GM19467 (cell line): ENCODE results near the gene AJAP1.

ENCODE experiments used
- ATAC-seq: cut with Tn5 transposase; IDR thresholded peaks from one replicate; pipeline ENCODE4 v1.9.1; 2021; ENCODE audit warnings: mild to moderate bottlenecking, moderate library complexity; ENCODE audit not compliant: unreplicated experiment

Gene AJAP1

GRCh38 chr1:4728319-4729089 is 74.1 kb downstream of the AJAP1 start:
- ATAC-seq: no peak

GRCh38 chr1:4729090-4729471 is 74.7 kb downstream of the AJAP1 start:
- ATAC-seq: no peak

GRCh38 chr1:4730078-4730477 is 75.7 kb downstream of the AJAP1 start:
- no peak for ATAC-seq

- ATAC-seq: no peak
These were observed 79.2 kb downstream of the AJAP1 start for GRCh38 chr1:4733446-4734177.

- ATAC-seq: no peak
These were observed 79.8 kb downstream of the AJAP1 start for GRCh38 chr1:4734219-4734618.

- no peak for ATAC-seq
These were observed 80.4 kb downstream of the AJAP1 start for GRCh38 chr1:4734791-4735190.

- ATAC-seq: no peak
These were observed 81.8 kb downstream of the AJAP1 start for GRCh38 chr1:4736254-4736653.

- ATAC-seq: no peak
These were observed 87.5 kb downstream of the AJAP1 start for GRCh38 chr1:4741876-4742423.

GRCh38 chr1:4743978-4744750 is 89.8 kb downstream of the AJAP1 start:
- ATAC-seq: no peak

GRCh38 chr1:4745560-4745959 is 91.2 kb downstream of the AJAP1 start:
- ATAC-seq: no peak

GRCh38 chr1:4749406-4749805 is 95.0 kb downstream of the AJAP1 start:
- no peak for ATAC-seq

GRCh38 chr1:4750177-4750576 is 95.8 kb downstream of the AJAP1 start:
- no peak for ATAC-seq

GRCh38 chr1:4752059-4752458 is 97.7 kb downstream of the AJAP1 start:
- no peak for ATAC-seq

- no peak for ATAC-seq
These were observed 100.4 kb downstream of the AJAP1 start for GRCh38 chr1:4754816-4755215.

- no peak for ATAC-seq
These were observed 101.0 kb downstream of the AJAP1 start for GRCh38 chr1:4755301-4755845.

- no peak for ATAC-seq
These were observed 101.6 kb downstream of the AJAP1 start for GRCh38 chr1:4755864-4756504.

GRCh38 chr1:4756851-4757580 is 102.6 kb downstream of the AJAP1 start:
- ATAC-seq: no peak

- no peak for ATAC-seq
These were observed 105.3 kb downstream of the AJAP1 start for GRCh38 chr1:4759671-4760070.

- no peak for ATAC-seq
These were observed 105.7 kb downstream of the AJAP1 start for GRCh38 chr1:4760088-4760487.

GRCh38 chr1:4761324-4761723 is 106.9 kb downstream of the AJAP1 start:
- ATAC-seq: no peak
